DMS79 treated with DMSO at 0.1 percent for 48 hours (cell line): ENCODE measurements around the gene TSPAN18.

ENCODE experiments used
- DNase-seq: peaks from one replicate; lab custom pipeline; 2025; lab: John Stamatoyannopoulos, UW

Gene TSPAN18

DNA sequence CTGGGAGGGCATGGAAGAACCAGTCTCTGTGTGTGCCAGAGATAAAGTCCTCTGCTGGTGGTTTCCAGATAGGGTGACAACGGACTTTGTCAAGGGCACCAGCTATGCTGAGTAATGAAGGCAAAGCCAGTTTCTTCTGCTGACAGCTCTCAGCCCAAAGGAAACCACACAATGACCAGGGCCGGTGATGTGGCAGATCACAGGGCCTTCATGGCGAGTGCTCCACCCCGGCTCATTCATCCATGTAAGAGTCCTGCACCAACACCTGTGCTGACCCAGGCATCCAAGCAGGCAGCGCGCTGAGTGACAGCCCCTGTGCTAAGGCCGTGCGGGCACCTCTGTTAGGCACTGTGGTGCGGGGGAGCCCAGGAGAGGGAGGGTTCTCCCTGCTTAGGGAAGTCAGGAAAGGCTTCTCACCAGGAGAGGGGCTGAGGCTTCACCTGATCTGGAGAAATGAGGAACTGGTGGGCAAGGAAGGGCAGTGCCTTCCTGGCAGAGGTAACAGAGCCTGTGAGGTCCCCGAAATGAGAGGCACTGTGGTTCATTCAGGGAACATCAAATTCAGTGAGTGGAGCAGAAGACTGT lies 190.1 kb downstream of the TSPAN18 start:
- no peak for DNase-seq

DNA sequence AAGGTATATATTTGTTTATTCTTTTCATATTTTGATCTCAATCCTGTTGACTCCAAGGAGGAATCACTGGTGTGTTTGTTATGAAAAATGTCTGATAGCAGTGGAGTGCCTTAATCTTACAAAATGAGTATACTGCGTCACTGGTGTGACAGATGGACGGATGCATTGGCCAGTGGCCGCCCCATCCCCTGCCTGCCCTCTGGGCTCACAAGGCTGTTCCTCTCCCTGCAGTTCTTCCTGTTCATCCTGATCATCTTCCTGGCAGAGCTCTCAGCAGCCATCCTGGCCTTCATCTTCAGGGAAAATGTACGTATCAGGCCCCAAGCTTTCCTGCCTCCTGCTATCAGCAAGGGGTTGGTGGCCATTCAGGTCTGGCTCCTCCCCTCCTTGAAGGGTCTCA lies 191.0 kb downstream of the TSPAN18 start:
- DNase-seq: no peak

DNA sequence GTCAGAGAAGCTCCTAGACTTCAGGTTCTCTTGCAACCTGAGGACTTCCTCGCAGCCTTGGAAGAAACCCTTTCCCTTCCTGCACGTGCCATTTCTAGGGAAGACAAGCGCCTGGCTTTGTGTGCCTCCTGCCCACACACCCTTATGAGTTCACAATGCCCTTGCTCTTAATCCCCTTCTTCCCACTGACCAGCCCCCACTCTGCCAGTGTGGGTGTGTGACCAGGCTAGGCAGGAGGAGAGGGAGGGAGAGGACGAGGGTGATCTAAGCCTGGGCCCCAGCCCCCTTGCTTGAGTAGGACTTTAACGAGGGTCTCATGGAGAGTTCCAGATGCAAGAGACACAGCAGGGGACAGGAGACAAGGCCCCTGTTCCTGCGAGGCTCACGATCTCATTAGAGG lies 193.7 kb downstream of the TSPAN18 start:
- no peak for DNase-seq

DNA sequence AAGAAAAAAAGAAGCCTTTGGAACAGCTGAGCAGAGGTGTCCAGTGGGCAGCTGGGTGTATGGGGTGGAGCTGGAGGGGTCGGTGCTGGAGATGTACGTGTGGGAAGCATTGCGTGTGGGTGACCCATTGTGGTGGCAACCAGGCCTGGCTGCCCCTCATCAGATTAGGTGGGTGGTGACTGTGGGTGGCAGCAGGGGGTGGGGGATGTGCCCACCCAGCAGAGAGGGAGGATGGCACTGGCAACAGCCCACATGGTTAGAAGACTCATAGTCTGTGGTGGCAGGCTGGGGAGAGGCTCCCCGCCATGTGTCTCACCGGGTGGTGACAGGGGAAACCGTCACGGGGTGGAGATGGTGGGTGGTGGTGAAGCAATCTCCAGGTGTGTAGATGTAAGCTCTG lies 196.4 kb downstream of the TSPAN18 start:
- no peak for DNase-seq

DNA sequence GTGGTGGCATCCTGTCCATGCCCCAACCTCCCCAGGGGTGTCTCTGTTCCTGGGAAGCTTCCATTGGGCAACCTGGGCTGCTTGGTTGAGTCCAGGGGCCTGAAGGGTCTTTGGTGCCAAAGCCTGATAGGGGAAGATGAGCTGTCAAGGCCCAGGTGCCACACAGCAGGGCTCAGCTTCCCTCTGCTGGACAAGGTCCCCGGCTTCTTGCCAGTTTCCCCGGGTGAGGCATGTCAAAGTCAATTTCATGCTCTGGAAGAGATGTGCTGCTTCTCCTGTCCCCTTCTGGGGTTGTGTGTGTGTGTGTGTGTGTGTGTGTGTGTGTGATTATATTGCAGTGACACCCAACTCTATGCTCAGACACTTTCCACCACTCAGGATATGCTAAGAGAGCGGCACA lies 197.0 kb downstream of the TSPAN18 start:
- no peak for DNase-seq

DNA sequence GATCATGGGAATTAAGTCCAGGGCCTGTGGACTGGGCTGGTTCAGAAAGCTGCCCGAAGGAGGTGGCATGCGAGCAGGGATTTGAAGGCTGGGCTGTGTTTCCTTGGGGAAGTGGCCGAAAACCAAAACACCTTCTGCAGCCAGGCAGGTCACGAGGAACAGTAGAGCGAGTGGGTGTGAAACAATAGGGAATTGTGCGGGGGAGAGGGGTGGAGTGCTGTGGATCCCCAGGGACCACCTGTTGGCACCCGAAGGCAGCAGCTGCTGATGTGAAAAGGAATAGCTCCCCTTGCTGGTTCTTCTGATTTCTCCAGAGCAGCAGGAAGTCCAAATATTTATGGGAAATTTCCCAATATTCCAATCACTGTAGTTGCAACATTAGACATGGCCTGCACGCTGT lies 199.3 kb downstream of the TSPAN18 start:
- DNase-seq: no peak

DNA sequence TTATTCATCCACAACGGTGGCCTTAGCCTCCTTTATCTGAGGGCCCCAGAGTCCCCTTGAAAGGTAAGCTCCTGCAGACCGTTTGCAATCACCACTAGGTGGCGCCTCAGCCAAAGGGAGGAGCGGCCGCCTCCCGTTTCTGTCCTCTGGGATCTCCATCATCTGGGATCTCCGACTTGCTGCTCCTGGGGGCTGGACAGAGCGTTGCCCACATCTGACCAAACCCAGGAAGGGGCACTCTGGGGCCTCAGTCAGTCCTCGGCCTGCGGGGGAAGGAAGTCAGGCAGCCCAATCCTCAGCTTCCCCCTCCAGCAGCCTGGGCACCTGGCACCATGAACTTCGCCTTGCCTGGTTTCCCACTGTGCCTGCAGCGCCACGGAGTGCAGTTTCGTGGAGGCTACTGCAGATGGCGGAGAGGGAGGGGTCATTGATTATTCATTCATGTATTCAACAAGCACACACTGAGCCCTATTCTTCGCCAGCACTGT lies 200.5 kb downstream of the TSPAN18 start:
- peak; percentile 77 for DNase-seq

DNA sequence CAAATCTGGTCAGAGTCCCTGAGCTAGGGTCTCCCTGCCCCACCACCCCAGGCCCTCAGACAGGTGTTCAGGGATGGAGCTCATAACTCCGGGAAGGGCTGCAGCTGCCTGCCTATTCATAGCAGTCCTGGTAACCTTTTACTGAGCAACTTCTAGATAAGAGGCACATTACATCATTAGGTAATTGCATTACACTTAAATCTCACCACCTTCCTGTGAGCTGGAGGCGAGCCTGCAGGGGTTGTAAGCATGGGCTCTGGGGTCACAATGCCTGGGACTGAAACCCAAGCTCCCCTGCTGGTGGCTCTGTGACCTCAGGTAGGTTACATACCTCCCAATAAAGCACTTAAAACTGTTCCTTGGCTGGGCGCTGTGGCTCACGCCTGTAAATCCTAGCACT lies 201.4 kb downstream of the TSPAN18 start:
- DNase-seq: no peak

DNA sequence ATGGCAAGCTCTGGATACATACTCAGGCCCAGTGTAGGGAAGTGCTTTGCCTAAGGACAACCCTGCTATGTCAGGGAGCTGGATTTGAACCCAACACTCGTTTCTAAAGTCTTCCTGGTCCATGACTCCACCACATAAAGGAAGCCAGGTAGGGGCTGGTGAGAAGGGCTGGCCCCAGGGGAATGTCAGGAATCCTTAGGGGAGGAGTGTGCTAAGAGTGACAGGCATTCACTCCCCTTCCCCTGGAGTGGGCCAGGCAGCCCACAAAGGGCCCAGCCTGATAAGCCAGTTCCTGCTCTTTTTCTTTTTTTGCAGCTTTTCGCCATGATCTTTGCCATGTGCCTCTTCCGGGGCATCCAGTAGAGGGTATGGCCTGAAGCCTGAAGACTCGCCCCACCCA lies 202.1 kb downstream of the TSPAN18 start:
- DNase-seq: no peak

DNA sequence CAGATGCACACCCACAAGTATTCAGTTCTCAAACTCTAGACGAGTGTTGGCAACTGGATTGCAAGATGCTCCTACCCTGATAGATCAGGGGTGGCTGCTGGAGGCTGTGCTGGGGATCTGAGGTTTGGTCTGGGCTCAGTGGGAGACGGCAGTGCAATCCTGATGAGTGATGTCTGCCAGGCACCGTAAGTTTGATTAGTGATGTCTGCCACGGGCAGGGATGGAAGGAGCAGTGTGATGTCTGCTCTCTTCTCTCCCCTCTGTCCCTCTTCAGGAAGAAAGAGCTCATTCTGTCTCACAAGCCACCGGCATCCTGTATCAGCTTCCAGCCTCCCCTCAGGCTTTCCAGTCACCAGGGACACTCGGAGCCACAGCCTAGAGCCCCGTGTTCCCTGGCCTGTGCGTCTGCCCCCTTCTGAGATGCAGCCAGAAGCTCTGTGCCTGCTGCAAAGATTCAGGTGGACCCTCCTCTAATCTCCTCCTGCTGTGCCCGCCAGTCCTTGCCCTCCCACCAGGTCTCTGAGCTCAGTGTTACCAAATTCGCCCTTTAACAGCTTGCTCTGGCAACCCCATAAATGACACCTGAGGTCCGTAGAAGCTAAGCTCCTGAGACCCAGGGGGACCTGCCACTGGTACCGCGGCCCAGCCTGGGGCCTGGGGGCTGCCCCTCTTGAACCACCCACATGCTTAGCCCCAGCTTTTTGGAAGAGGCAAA lies 204.0 kb downstream of the TSPAN18 start:
- DNase-seq: no peak

DNA sequence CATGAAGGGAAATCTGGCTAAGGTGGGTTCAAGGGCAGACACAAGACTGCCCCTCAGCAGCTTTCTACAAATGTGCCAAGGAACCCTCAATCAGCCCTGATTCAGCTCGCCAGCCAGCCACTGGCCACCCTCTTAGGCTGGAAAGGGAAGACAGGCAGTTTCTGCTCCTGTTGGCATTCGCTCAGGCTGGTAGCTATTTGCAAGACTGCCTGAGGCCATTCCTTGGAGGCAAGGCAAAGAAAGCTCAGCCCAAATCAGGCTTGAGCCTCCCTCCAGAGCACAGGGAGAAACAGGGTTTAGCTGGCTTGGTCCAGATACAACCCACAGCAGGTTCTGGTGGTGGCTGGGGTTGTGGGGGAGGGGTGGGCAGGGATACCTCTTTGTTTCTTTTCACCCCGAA lies 204.7 kb downstream of the TSPAN18 start:
- no peak for DNase-seq

DNA sequence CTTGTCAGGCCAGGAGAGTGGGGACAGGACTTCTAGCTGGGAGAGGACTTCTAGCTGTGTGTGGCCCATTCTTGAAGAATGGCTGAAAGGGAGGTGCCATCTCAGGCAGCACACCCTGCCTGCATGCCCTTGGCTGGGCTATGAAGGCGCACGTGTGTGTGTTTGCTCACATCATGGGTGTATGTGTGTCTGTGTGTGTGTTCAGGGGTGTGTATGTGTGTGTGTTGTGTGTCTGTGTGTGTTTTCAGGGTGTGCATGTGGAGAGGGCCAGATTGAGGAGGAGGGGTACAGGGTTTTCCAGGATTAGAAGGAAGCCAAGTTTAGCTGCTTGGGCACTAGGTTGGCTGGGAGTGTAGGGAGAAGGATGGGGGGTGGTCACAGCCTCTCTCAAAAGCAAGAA lies 207.3 kb downstream of the TSPAN18 start:
- DNase-seq: no peak

DNA sequence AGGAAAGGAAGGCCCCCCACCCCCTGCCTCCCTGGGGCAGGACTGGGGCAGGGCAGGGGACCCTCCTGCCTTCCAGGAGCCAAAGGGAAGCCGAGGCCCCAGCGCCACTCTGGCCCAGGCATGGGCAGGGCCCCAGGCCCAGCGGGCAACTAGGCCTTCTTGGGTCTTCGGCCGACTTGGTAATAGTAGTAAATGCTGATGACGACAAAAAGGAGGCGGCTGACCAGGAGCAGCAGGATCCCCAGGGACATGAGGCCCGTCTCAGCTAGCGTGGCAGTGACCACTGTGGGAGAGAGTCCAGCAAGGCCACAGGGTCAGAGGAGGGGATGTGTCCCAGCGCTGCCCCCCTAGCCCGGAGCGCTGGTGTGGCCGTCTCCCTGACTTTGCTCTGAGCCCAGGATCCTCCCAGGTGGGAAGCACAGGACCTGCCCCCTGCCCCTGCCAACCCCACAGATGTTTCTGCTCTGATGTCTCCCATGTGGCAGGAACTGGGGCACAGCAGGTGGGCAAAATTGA lies 208.0 kb downstream of the TSPAN18 start:
- DNase-seq: no peak

DNA sequence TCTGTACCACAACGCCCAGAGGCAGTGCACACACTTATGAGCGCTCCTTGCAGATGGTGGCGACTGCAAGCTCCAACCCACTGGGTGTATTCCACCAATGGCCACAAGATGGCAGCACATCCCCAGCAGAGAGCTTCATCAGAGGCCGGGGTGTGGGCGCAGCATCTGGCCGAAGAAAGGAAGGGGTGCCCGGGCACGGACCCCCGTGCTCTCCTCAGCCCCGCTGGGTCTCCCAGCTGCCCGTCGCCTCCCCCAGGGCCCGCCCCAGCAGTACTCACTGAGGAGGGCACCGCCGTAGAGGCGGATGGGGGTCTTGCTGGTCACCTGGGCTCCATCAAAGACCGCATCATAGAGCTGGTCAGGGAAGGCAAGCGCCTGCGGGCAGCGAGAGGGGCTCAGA lies 209.8 kb downstream of the TSPAN18 start:
- DNase-seq: peak; percentile 71

DNA sequence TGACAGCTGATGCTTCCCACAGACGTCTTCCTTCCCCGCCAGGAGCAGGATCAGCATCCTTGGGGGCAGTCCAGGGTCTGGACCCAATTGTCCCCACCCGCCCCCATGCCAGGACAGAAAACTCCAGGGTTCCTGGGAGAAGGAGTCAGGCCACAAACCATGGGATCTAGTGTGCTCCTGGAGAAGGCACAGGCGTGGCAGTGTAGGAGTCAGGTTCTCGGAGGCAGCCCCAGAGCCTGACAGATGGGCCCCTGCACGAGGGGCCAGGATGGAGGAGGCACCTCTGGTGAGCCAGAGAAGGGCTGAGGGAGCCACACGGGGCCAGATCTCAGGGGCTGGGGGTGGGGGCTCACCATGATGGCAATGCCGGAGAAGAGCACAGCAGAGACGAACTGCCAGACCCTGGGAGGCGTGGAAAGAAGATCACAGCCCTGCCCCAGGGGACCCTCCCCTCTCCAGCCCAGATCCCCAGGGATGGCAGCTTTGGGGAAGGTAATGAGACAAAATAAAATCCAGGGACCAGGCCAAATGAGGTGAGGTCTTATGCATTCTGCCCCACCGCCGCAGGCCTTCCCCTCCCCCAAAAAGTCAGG lies 210.3 kb downstream of the TSPAN18 start:
- no peak for DNase-seq

DNA sequence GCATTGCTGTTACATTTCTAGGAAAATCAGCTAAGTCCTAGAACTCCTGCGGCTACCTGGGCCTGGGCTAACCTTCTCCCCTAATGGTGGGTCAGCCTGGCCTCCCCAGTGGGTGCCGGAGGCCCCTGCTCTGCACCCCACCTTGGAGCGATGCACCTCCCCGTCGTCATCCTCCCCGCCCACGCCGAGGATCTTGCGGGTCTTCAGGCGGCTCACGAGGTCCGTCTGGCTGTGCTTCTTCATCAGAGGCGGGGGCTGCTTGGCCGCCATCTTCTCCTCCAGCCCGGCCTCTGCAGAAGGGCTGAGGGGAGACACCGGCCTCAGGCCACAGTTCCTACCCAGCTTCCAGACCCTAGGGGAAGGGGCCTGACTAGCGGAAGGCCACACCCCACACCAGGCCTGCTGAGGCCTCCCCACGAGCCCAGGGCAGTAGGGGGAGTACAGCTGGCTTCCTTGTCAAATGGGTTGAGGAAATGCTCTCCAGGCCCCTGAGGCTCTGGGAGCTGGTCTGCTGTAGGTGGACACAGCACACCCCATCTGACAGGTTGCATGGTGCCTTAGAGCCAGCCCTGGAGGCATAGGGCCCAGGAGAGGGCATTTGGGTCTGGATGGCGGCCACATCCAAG lies 211.4 kb downstream of the TSPAN18 start:
- DNase-seq: no peak

DNA sequence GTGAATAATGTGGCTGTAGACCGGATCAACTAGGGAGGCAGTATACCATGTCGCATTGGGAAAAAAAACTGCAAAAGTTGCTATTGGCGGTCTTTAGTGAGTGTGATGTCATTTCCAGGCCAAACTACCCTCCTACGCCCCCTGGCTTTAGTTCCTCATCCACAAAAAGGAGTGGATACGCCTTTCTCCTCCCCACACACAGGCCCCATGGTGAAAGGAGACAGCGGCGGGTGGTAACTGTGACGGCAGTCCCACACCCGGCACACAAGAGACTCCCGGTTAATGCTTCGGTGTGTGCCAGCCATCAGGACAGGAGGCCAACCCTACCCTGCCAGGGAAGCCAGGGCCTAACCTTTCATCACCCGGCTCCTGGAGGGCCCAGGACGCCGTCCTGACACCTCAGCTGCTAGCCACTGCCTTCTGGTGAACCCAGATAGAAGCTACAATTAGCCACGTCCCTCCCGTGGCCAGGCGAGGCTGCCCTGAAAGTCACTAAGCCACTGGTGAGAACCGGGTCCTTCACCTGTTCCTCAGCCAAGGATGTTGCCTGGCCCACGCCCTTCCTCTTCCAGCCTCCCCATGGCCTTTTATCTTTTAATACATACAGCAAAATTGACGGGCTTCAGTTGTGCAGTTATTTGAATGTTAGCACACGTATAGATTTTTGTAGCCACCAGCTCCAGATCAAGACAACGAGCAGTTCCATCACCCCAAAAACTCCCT lies 213.1 kb downstream of the TSPAN18 start:
- no peak for DNase-seq

DNA sequence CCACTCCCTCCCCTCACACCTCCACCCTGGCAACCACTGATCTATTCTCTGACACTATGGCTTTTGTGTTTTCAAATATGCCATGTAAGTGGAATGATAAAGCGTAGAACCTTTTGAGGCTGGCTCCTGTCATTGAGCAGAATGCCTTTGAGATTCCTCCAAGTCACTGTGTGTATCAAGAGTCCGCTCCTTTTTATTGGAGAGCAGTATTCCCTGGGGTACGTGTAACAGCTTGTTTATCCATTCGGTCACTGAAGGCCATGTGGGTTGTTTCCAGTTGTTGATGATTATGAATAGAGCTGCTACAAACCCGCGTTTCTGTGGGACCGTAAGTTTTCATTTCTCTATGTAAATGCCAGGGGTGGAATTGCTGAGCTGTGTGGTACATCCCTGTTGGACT lies 213.6 kb downstream of the TSPAN18 start:
- DNase-seq: no peak

DNA sequence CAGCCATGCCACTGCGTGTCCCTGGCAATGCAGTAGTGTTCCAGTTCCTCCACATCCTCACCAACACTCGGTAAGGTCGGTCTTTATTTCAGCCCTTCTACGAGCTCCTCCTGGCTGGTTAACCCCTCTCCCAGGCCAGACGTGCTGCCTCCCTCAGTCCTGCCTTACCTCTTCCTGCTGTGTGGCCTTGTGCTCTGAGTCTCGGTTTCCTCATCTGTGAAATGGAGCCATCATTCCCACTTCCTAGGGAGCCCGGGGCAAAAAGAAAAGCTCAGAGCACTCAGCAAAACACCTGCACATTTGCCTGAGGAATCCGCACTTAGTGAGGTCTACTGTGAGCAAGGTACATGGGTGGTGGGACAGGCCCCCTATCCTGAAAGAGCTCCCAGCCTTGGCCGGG lies 214.1 kb downstream of the TSPAN18 start:
- no peak for DNase-seq

DNA sequence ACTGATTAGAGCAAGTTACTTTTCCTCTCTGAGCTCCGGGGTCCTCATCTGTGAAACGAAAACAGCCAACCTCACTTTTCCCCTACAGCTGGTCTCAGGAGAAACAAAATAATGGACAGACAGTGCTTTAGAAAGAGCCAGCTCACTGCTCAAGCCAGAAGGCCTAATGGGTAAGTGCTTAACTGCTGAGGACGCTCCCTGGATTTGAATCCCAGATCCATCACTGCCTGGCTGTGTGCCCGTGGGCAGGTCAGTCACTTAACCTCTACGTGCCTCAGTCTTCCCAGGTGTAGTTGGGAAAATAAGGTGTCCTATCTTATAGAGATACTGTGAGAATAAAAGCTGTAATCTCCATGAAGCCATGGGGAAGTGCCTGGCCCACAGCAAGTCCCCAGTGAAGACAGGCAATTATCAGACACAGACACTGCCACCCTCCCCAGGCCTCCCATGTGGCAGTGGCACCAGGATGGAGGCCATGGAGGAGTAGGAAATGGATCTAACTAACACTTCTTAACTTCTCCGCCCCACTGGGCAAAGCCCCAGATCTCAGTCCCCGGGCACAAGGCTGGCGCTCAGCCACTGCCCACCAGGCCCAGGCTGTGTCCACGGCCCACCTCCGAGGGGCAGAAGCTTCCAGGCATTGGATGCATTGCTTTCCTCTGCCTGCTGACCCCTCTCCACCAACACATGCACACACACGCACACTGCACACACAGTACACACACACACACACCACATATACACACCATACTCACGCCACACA lies 214.7 kb downstream of the TSPAN18 start:
- DNase-seq: peak; percentile 18
